ENCODE data around the gene CUL1.
"Not testable (repeated sequence)": the region's sequence is repeated elsewhere in the genome, so short reads cannot be mapped to it uniquely, and the experiment has no call there.

The CUL1 gene

GRCh38 chr7:148704189-148704588, 5.5 kb downstream of the CUL1 start:
- DNase-seq: no peak
- H3K27me3 Mint-ChIP-seq: no peaks in the 10 kb centered on the region
- H3K4me3 Mint-ChIP-seq: no peak overlapping the region
- no peaks in the 10 kb centered on the region for H3K9me3 Mint-ChIP-seq
- ATAC-seq: no peak
- no peak overlapping the region for H3K27ac Mint-ChIP-seq
- peaks cover 80% of the 10 kb centered on the region for H3K4me1 Mint-ChIP-seq

- DNase-seq (no peak), ATAC-seq (no peak)
- no peaks in the 10 kb centered on the region for H3K27me3 Mint-ChIP-seq
- H3K27ac Mint-ChIP-seq: no peak overlapping the region
- H3K4me1 Mint-ChIP-seq: peaks cover 80% of the 10 kb centered on the region
- H3K4me3 Mint-ChIP-seq: no peak overlapping the region
- H3K9me3 Mint-ChIP-seq: no peaks in the 10 kb centered on the region
These were observed 6.3 kb downstream of the CUL1 start for GRCh38 chr7:148704970-148705369.

- H3K27ac Mint-ChIP-seq: no peak overlapping the region
- ATAC-seq (no peak), DNase-seq (no peak)
- H3K9me3 Mint-ChIP-seq: no peaks in the 10 kb centered on the region
- no peaks in the 10 kb centered on the region for H3K27me3 Mint-ChIP-seq
- peaks cover 75% of the 10 kb centered on the region for H3K4me1 Mint-ChIP-seq
- H3K4me3 Mint-ChIP-seq: no peak overlapping the region
These were observed 7.7 kb downstream of the CUL1 start for GRCh38 chr7:148706368-148706767.

- Mint-ChIP-seq H3K4me1 (peaks cover 75% of the 10 kb centered on the region), H3K4me3 (no peak overlapping the region), H3K27me3 (no peaks in the 10 kb centered on the region), H3K9me3 (no peaks in the 10 kb centered on the region), H3K27ac (no peak overlapping the region)
- ATAC-seq (no peak), DNase-seq (no peak)
These were observed 9.6 kb downstream of the CUL1 start for GRCh38 chr7:148708026-148708885.

GRCh38 chr7:148709014-148709413, 10.3 kb downstream of the CUL1 start:
- H3K27me3 Mint-ChIP-seq: no peaks in the 10 kb centered on the region
- no peak overlapping the region for H3K4me3 Mint-ChIP-seq
- no peaks in the 10 kb centered on the region for H3K9me3 Mint-ChIP-seq
- H3K4me1 Mint-ChIP-seq: peaks cover 69% of the 10 kb centered on the region
- no peak overlapping the region for H3K27ac Mint-ChIP-seq
- no peak for ATAC-seq
- no peak for DNase-seq

- ATAC-seq, H3K27me3 Mint-ChIP-seq, DNase-seq, H3K4me3 Mint-ChIP-seq, H3K27ac Mint-ChIP-seq, H3K9me3 Mint-ChIP-seq: not testable (repeated sequence)
- peaks cover 71% of the 10 kb centered on the region for H3K4me1 Mint-ChIP-seq
These were observed 11.7 kb downstream of the CUL1 start for GRCh38 chr7:148710426-148710825.

- Mint-ChIP-seq H3K27me3 (no peaks in the 10 kb centered on the region), H3K4me3 (peak overlapping the region in 1 of 2 donors; percentile 13), H3K27ac (peak overlapping the region in 1 of 2 donors; percentile 35), H3K4me1 (peaks cover 67% of the 10 kb centered on the region), H3K9me3 (no peaks in the 10 kb centered on the region)
- DNase-seq (no peak), ATAC-seq (peak; percentile 57)
These were observed 12.7 kb downstream of the CUL1 start for GRCh38 chr7:148711191-148712102.

- no peak overlapping the region for H3K27ac Mint-ChIP-seq
- no peaks in the 10 kb centered on the region for H3K27me3 Mint-ChIP-seq
- DNase-seq: no peak
- ATAC-seq: no peak
- H3K9me3 Mint-ChIP-seq: no peaks in the 10 kb centered on the region
- H3K4me1 Mint-ChIP-seq: peaks cover 65% of the 10 kb centered on the region
- H3K4me3 Mint-ChIP-seq: no peak overlapping the region
These were observed 14.1 kb downstream of the CUL1 start for GRCh38 chr7:148712678-148713329.

- ATAC-seq (peak; percentile 71), DNase-seq (no peak)
- Mint-ChIP-seq H3K27me3 (no peaks in the 10 kb centered on the region), H3K9me3 (no peaks in the 10 kb centered on the region), H3K4me3 (no peak overlapping the region), H3K4me1 (peaks cover 65% of the 10 kb centered on the region), H3K27ac (peak overlapping the region in 1 of 2 donors; percentile 34)
These were observed 15.8 kb downstream of the CUL1 start for GRCh38 chr7:148714498-148714897.

- Mint-ChIP-seq H3K27ac (no peak overlapping the region), H3K4me1 (peaks cover 67% of the 10 kb centered on the region), H3K4me3 (no peak overlapping the region), H3K9me3 (no peaks in the 10 kb centered on the region), H3K27me3 (no peaks in the 10 kb centered on the region)
- no peak for DNase-seq
- ATAC-seq: no peak
These were observed 16.3 kb downstream of the CUL1 start for GRCh38 chr7:148715027-148715426.

- ATAC-seq: no peak
- no peak overlapping the region for H3K4me3 Mint-ChIP-seq
These were observed 18.6 kb downstream of the CUL1 start for GRCh38 chr7:148717266-148717793.

GRCh38 chr7:148718431-148718830, 19.7 kb downstream of the CUL1 start:
- ATAC-seq: no peak
- H3K27ac Mint-ChIP-seq: no peak overlapping the region
- no peak overlapping the region for H3K4me3 Mint-ChIP-seq
- no peak for DNase-seq
- peaks cover 65% of the 10 kb centered on the region for H3K4me1 Mint-ChIP-seq
- no peaks in the 10 kb centered on the region for H3K27me3 Mint-ChIP-seq
- H3K9me3 Mint-ChIP-seq: no peaks in the 10 kb centered on the region

More at GRCh38 chr7:148717266-148717793, 18.6 kb downstream of the CUL1 start:
- Mint-ChIP-seq H3K9me3 (no peaks in the 10 kb centered on the region), H3K4me1 (peaks cover 64% of the 10 kb centered on the region), H3K27me3 (no peaks in the 10 kb centered on the region), H3K27ac (peak overlapping the region in 1 of 2 donors; percentile 0)
- no peak for DNase-seq

- H3K4me1 Mint-ChIP-seq: peaks cover 67% of the 10 kb centered on the region
- no peak for ATAC-seq
- H3K9me3 Mint-ChIP-seq: no peaks in the 10 kb centered on the region
- no peaks in the 10 kb centered on the region for H3K27me3 Mint-ChIP-seq
- no peak overlapping the region for H3K27ac Mint-ChIP-seq
- H3K4me3 Mint-ChIP-seq: no peak overlapping the region
- no peak for DNase-seq
These were observed 21.1 kb downstream of the CUL1 start for GRCh38 chr7:148719753-148720152.

- Mint-ChIP-seq H3K9me3 (no peaks in the 10 kb centered on the region), H3K4me1 (peaks cover 67% of the 10 kb centered on the region), H3K27me3 (no peaks in the 10 kb centered on the region), H3K27ac (no peak overlapping the region), H3K4me3 (no peak overlapping the region)
- DNase-seq (no peak), ATAC-seq (no peak)
These were observed 21.8 kb downstream of the CUL1 start for GRCh38 chr7:148720472-148720871.

GRCh38 chr7:148721390-148721789, 22.7 kb downstream of the CUL1 start:
- H3K4me1 Mint-ChIP-seq: peaks cover 72% of the 10 kb centered on the region
- no peak overlapping the region for H3K27ac Mint-ChIP-seq
- H3K27me3 Mint-ChIP-seq: no peaks in the 10 kb centered on the region
- DNase-seq (no peak), ATAC-seq (no peak)
- H3K4me3 Mint-ChIP-seq: no peak overlapping the region
- no peaks in the 10 kb centered on the region for H3K9me3 Mint-ChIP-seq
